GM21360 (cell line): ENCODE results near the gene CYP2A6.
"Not testable (repeated sequence)": the region's sequence is repeated elsewhere in the genome, so short reads cannot be mapped to it uniquely, and the experiment has no call there.

Experiments used
- ATAC-seq: cut with Tn5 transposase; IDR thresholded peaks from one replicate; pipeline ENCODE4 v1.9.1; 2021; ENCODE audit warnings: mild to moderate bottlenecking, moderate library complexity; ENCODE audit not compliant: unreplicated experiment

CYP2A6 gene, protein sequence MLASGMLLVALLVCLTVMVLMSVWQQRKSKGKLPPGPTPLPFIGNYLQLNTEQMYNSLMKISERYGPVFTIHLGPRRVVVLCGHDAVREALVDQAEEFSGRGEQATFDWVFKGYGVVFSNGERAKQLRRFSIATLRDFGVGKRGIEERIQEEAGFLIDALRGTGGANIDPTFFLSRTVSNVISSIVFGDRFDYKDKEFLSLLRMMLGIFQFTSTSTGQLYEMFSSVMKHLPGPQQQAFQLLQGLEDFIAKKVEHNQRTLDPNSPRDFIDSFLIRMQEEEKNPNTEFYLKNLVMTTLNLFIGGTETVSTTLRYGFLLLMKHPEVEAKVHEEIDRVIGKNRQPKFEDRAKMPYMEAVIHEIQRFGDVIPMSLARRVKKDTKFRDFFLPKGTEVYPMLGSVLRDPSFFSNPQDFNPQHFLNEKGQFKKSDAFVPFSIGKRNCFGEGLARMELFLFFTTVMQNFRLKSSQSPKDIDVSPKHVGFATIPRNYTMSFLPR

GRCh38 chr19:40850277-40850676, at the start of gene CYP2A6:
TSS of gene CYP2A6 (minus strand) at chr19:40850447. CDS start at chr19:40850426, 21 bp downstream.
- ATAC-seq, result not testable (repeated sequence)

GRCh38 chr19:40899964-40900363, 49.7 kb upstream of the CYP2A6 start:
- not testable (repeated sequence) for ATAC-seq

- not testable (repeated sequence) for ATAC-seq
Measured at GRCh38 chr19:40896843-40897789, 46.9 kb upstream of the CYP2A6 start.

- no peak for ATAC-seq
Measured at GRCh38 chr19:40896418-40896796, 46.2 kb upstream of the CYP2A6 start.

GRCh38 chr19:40893112-40893511, 42.9 kb upstream of the CYP2A6 start:
- no peak for ATAC-seq

GRCh38 chr19:40889366-40889765, 39.1 kb upstream of the CYP2A6 start:
- no peak for ATAC-seq

DNA sequence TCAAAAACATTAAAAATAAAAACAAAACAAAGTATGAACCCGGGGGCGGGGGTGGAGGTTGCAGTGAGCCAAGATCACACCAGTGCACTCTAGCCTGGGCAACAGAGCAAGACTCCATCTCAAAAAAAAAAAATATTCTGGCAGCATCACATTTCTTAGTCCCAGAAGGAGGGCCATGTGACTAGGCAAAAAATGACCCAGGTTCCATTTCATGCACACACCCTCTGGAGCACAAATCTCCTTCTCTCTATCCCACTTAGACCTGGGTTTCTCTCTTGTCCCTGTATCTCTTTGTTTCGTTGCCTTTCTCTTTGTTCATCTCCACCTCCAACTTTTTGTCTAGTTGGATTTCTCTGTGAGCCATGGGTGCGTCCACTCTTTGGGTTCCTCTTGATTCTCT, 37.9 kb upstream of the CYP2A6 start:
- ATAC-seq, result no peak

DNA sequence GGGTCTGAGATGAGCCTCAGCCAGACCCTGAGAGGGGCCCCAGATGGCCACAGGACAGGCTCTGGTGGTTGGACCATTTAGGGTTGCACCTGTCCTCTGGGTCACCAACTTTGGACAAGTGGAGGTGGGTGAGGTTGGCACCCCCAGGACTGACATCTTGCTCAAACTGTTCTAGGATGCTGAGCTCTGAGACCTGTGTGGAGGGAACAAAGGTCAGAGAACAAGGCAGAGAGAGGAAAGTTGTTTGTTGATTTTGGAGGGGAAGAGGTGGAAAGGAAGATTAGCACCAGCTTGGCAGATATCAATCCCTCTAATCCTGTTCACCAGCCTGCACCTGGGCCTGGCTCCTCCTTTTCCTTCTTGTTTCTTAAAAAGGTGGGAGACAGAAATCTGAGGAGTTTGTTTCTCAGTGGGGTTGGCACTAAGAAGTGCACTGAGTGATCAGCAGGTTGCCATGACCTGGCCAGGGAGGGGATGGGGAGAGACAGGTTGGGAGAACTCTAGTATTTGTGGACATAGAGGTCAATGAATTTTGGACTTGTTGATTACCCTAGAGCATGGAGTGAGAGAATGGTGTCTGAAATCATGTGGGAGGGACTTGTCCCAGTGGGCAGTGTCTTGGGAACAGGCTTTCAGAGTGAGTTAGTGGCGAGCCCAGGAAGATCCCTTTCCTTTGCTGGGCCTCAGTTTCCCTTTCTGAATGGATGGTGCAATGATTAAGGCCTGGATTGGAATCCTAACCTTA, 34.1 kb upstream of the CYP2A6 start:
- ATAC-seq, result not testable (repeated sequence)

DNA sequence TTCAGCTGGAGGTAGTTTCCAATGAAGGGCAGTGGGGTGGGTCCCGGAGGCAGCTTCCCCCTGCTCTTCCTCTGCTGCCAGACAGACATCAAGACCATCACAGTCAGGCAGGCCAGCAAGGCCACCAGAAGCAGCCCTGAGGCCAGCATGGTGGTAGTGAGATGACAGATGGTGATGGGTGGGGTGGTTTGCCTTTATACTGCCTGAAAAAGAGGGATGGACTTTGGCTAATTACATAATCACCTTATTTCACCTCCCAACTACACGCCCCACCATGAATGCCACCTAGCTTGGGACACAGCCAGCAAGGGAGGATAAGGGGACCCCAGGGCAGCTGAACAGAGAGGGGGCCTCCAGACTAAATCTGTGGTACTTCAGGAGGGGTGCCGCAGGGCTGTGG, 31.8 kb upstream of the CYP2A6 start, which contains the start of gene CYP2A7:
CYP2A7 (minus strand) TSS at position 170 of the 400 bp plus-strand sequence; CDS start at position 149, 21 bp downstream.
- ATAC-seq, result not testable (repeated sequence)

DNA sequence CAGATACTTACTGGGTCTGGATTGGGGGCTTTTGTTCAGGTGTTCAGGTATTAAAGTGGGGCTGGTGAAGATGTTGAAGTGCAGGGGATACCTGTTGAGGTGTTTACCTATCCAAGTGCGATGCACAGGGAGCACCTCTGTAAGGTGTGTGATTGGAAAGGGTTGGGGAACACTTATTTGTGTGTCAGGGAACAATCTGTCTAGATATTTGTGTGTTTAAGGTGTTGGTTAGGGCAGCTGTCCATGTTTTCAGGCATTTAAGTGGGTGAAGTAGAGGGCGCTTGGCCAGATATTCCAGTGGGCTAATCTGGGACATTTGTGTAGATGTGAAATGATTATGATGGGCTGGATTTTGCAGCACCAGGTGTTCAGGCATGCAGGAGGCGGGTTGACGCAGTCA, 29.1 kb upstream of the CYP2A6 start:
- not testable (repeated sequence) for ATAC-seq

DNA sequence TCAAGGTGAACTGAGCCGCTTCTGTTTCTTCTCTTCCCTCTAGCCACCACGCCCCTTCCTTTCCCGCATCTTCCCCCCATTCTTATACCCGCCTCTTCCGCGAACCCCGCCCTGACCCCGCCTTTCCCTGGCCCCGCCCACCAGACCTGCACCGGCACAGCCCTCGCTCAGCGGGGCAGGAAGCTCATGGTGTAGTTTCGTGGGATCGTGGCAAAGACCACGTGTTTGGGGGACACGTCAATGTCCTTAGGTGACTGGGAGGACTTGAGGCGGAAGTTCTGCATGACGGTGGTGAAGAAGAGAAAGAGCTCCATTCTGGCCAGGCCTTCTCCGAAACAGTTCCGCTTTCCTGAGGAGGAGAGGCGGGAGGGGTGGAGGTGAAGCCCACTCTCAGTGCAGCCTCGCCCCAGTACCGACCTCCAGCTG, 25.3 kb upstream of the CYP2A6 start:
- not testable (repeated sequence) for ATAC-seq

- ATAC-seq, result not testable (repeated sequence)
Measured at GRCh38 chr19:40874874-40875273, 24.6 kb upstream of the CYP2A6 start.

GRCh38 chr19:40873873-40874272, 23.6 kb upstream of the CYP2A6 start:
- ATAC-seq, result not testable (repeated sequence)

- no peak for ATAC-seq
Measured at GRCh38 chr19:40872209-40872608, 22.0 kb upstream of the CYP2A6 start.

GRCh38 chr19:40867701-40868100, 17.5 kb upstream of the CYP2A6 start:
- ATAC-seq, result no peak

- ATAC-seq, result not testable (repeated sequence)
Measured at GRCh38 chr19:40864739-40865496, 14.7 kb upstream of the CYP2A6 start.

DNA sequence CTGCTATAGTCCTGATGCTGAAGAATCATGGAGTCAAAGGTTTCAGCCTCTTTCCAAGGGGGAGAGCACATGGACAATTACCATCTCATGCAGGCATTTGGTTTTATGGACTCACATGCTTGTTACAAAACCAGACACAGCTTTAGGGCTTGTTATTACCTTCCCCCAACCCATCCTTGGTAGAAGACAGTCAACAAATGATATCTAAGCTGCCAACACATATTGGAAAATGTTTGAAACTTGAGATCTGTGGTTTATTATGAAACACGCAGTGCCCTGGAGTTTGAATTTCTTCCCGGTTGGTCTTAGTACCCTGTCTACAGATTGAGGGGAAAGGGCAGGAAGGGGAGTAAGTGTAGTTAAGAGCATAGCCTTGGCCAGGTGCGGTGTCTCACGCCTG, 12.5 kb upstream of the CYP2A6 start:
- ATAC-seq, result no peak

GRCh38 chr19:40862333-40862732, 12.1 kb upstream of the CYP2A6 start:
- ATAC-seq, result no peak

- no peak for ATAC-seq
Measured at GRCh38 chr19:40858109-40858508, 7.9 kb upstream of the CYP2A6 start.
